ENCODE data around the gene SASH3.

SASH3 gene

GRCh38 chrX:129779086-129779672 is 570 bp upstream of the SASH3 start:
- no peaks in the 10 kb centered on the region for H3K4me1 ChIP-seq (ENCODE audit: insufficient read depth, poor library complexity, severe bottlenecking)
- no peaks in the 10 kb centered on the region for H3K36me3 ChIP-seq (ENCODE audit: low read depth)
- no peak for ATAC-seq (ENCODE audit: low read depth)
- H3K27me3 ChIP-seq (ENCODE audit: insufficient read depth, poor library complexity, severe bottlenecking), result no peaks in the 10 kb centered on the region
- no peak overlapping the region for H3K4me3 ChIP-seq (ENCODE audit: severe bottlenecking)
- TF ChIP-seq CTCF (IDR thresholded peaks at IDR 0.05; ENCODE audit: poor library complexity, severe bottlenecking), result no peak
- no peak for DNase-seq (ENCODE audit: low spot score)
- no peaks in the 10 kb centered on the region for H3K9me3 ChIP-seq (ENCODE audit: severe bottlenecking)
- H3K27ac ChIP-seq (ENCODE audit: poor library complexity, severe bottlenecking), result no peak overlapping the region

- H3K4me3 ChIP-seq (ENCODE audit: severe bottlenecking), result no peak overlapping the region
Measured at GRCh38 chrX:129780441-129781105, 824 bp downstream of the SASH3 start.

GRCh38 chrX:129781134-129781672 is 1.5 kb downstream of the SASH3 start:
- ATAC-seq (ENCODE audit: low read depth) (no peak), DNase-seq (ENCODE audit: low spot score) (no peak)
- no peak overlapping the region for H3K27ac ChIP-seq (ENCODE audit: poor library complexity, severe bottlenecking)
- no peaks in the 10 kb centered on the region for H3K4me1 ChIP-seq (ENCODE audit: insufficient read depth, poor library complexity, severe bottlenecking)
- no peaks in the 10 kb centered on the region for H3K36me3 ChIP-seq (ENCODE audit: low read depth)
- H3K27me3 ChIP-seq (ENCODE audit: insufficient read depth, poor library complexity, severe bottlenecking), result no peaks in the 10 kb centered on the region
- H3K9me3 ChIP-seq (ENCODE audit: severe bottlenecking), result no peaks in the 10 kb centered on the region
- TF ChIP-seq CTCF (IDR thresholded peaks at IDR 0.05; ENCODE audit: poor library complexity, severe bottlenecking), result no peak
- H3K4me3 ChIP-seq (ENCODE audit: severe bottlenecking), result no peak overlapping the region

More at GRCh38 chrX:129780441-129781105, 824 bp downstream of the SASH3 start:
- Histone ChIP-seq H3K27ac (ENCODE audit: poor library complexity, severe bottlenecking) (no peak overlapping the region), H3K9me3 (ENCODE audit: severe bottlenecking) (no peaks in the 10 kb centered on the region), H3K4me1 (ENCODE audit: insufficient read depth, poor library complexity, severe bottlenecking) (no peaks in the 10 kb centered on the region), H3K36me3 (ENCODE audit: low read depth) (no peaks in the 10 kb centered on the region), H3K27me3 (ENCODE audit: insufficient read depth, poor library complexity, severe bottlenecking) (no peaks in the 10 kb centered on the region)
- no peak for DNase-seq (ENCODE audit: low spot score)
- no peak for ATAC-seq (ENCODE audit: low read depth)
- TF ChIP-seq CTCF (IDR thresholded peaks at IDR 0.05; ENCODE audit: poor library complexity, severe bottlenecking), result no peak

GRCh38 chrX:129781680-129782495 is 2.1 kb downstream of the SASH3 start:
- Histone ChIP-seq H3K4me1 (ENCODE audit: insufficient read depth, poor library complexity, severe bottlenecking) (no peaks in the 10 kb centered on the region), H3K36me3 (ENCODE audit: low read depth) (no peaks in the 10 kb centered on the region), H3K27me3 (ENCODE audit: insufficient read depth, poor library complexity, severe bottlenecking) (no peaks in the 10 kb centered on the region), H3K27ac (ENCODE audit: poor library complexity, severe bottlenecking) (no peak overlapping the region), H3K4me3 (ENCODE audit: severe bottlenecking) (no peak overlapping the region), H3K9me3 (ENCODE audit: severe bottlenecking) (no peaks in the 10 kb centered on the region)
- ATAC-seq (ENCODE audit: low read depth), result no peak
- DNase-seq (ENCODE audit: low spot score), result no peak
- no peak for TF ChIP-seq CTCF (IDR thresholded peaks at IDR 0.05; ENCODE audit: poor library complexity, severe bottlenecking)

Data from RWPE2 (cell line).